Prostate gland (tissue), 2 donors: ENCODE results near the gene PUM2. TPM values are rescaled to one million over a fixed set of nuclear protein-coding genes. Genes with fewer than 3 reads are reported as not detected.
A peak's percentile ranks its signal among the peaks of the same experiment; 100 is the strongest.

Experiments used
- DNase-seq: peaks from one replicate; pipeline ENCODE4 v3.0.0-alpha.2; 2019; ENCODE audit warnings: low spot score
- H3K27ac ChIP-seq, 2 donors: fragments of 200-600 bp; sonication (generic); 2 replicates each; pipeline ENCODE4 v1.5.1; 2017 to 2019
- H3K27me3 ChIP-seq: fragments of 200-600 bp; sonication (generic); replicated peaks from 2 replicates; pipeline ENCODE4 v1.5.1; 2019; ENCODE audit not compliant: insufficient read depth
- H3K36me3 ChIP-seq, 2 donors: fragments of 200-600 bp; sonication (generic); 1 replicate in 1 of 2; 2 replicates in 1 of 2; pipeline versions ENCODE4 v1.5.1 to v1.8.1; 2017 to 2019
- H3K4me1 ChIP-seq: fragments of 200-600 bp; sonication (generic); replicated peaks from 2 replicates; pipeline ENCODE4 v1.5.1; 2019
- H3K4me3 ChIP-seq, 2 donors: fragments of 200-600 bp; sonication (generic); 2 replicates each; pipeline ENCODE4 v1.5.1; 2017 to 2019
- H3K9me3 ChIP-seq: fragments of 200-600 bp; sonication (generic); 2 replicates; pipeline ENCODE4 v1.5.1; 2017
- CTCF ChIP-seq, 4 experiments: fragments of 200-600 bp in 2 of 4; fragments of 450-650 bp in 2 of 4; sonication (generic) in 2 of 4; IDR thresholded peaks; 1 replicate in 3 of 4; 2 replicates in 1 of 4; pipeline ENCODE4 v1.5.1; 2016 to 2019; ENCODE audit warnings: antibody characterized with exemption in 4 of 4, mild to moderate bottlenecking in 2 of 4, moderate library complexity in 2 of 4
- POLR2A ChIP-seq: fragments of 450-650 bp; IDR thresholded peaks from one replicate; pipeline ENCODE4 v1.6.1; 2016; ENCODE audit warnings: antibody characterized with exemption, mild to moderate bottlenecking
- POLR2AphosphoS5 ChIP-seq: sonication (generic); formaldehyde crosslinking; IDR thresholded peaks from one replicate; pipeline ENCODE4 v1.6.1; 2017; ENCODE audit warnings: antibody characterized with exemption
- WGBS: methylation state at CpG from one replicate; pipeline ENCODE4 v1.1.5; 2018; 5-methylcytosine and 5-hydroxymethylcytosine counted together
- intact Hi-C: fragments of 100-400 bp; cut with DNase I; formaldehyde crosslinking; loops from one replicate; pipeline ENCODE4 v1.14.2; 2022
- total RNA-seq, 2 donors: library from RNA; depleted of rRNA; stranded (reverse); fragments of >200 nt; gene quantifications; one replicate each; pipeline ENCODE4 v1.1.0, GENCODE V29; 2016

The PUM2 gene
- total RNA-seq, 2 donors from 2014 or later: 60.8 to 89.0 TPM

- Histone ChIP-seq H3K4me1 (no peaks in the 10 kb centered on the region), H3K4me3 (no peak overlapping the region), H3K9me3 (no peaks in the 10 kb centered on the region), H3K36me3 (no peaks in the 10 kb centered on the region), H3K27me3 (no peaks in the 10 kb centered on the region), H3K27ac (no peak overlapping the region)
- no peak for TF ChIP-seq CTCF (IDR thresholded peaks at IDR 0.05)
- no peak for TF ChIP-seq POLR2A
- no peak for TF ChIP-seq POLR2AphosphoS5
- WGBS: 92% methylated on average over 13 of the region's 13 CpGs
- DNase-seq: no peak
- intact Hi-C loops: no loop called here
Measured at GRCh38 chr2:20357638-20358389, 7.2 kb upstream of the PUM2 start.

- DNase-seq: peak; percentile 86
- H3K36me3 ChIP-seq: no peaks in the 10 kb centered on the region
- intact Hi-C loops: no loop called here
- H3K4me1 ChIP-seq: peaks cover 10% of the 10 kb centered on the region
- no peak overlapping the region for H3K4me3 ChIP-seq
- no peaks in the 10 kb centered on the region for H3K27me3 ChIP-seq
- H3K9me3 ChIP-seq: no peaks in the 10 kb centered on the region
- peak overlapping the region; percentile 15 to 59 for H3K27ac ChIP-seq
- 60% methylated on average over 3 of the region's 3 CpGs for WGBS
- TF ChIP-seq POLR2AphosphoS5: peak; percentile 85
- TF ChIP-seq POLR2A: no peak
- no peak for TF ChIP-seq CTCF (IDR thresholded peaks at IDR 0.05)
Measured at GRCh38 chr2:20356042-20356441, 5.4 kb upstream of the PUM2 start.

GRCh38 chr2:20355131-20355530, 4.5 kb upstream of the PUM2 start:
- WGBS: 87% methylated on average over 2 of the region's 2 CpGs
- Histone ChIP-seq H3K36me3 (no peaks in the 10 kb centered on the region), H3K9me3 (no peaks in the 10 kb centered on the region), H3K4me3 (no peak overlapping the region), H3K27me3 (no peaks in the 10 kb centered on the region), H3K4me1 (peaks cover 10% of the 10 kb centered on the region), H3K27ac (no peak overlapping the region)
- TF ChIP-seq POLR2A (no peak), CTCF (IDR thresholded peaks at IDR 0.05) (no peak), POLR2AphosphoS5 (no peak)
- DNase-seq: no peak
- intact Hi-C loops: no loop called here

- Histone ChIP-seq H3K36me3 (no peaks in the 10 kb centered on the region), H3K4me1 (peaks cover 10% of the 10 kb centered on the region), H3K4me3 (no peak overlapping the region), H3K9me3 (no peaks in the 10 kb centered on the region), H3K27ac (peak overlapping the region; percentile 98), H3K27me3 (no peaks in the 10 kb centered on the region)
- peak in 1 of 4 experiments; percentile 8 for TF ChIP-seq CTCF (IDR thresholded peaks at IDR 0.05)
- TF ChIP-seq POLR2A: no peak
- TF ChIP-seq POLR2AphosphoS5: peak; percentile 55
- DNase-seq: peak; percentile 60
- intact Hi-C loops: no loop called here
- 49% methylated on average over 9 of the region's 9 CpGs for WGBS
Measured at GRCh38 chr2:20353241-20353992, 2.8 kb upstream of the PUM2 start.
